ENCODE results near the gene TMEM273. TPM values are rescaled to one million over a fixed set of nuclear protein-coding genes. Genes with fewer than 3 reads are reported as not detected.
A peak's percentile ranks its signal among the peaks of the same experiment; 100 is the strongest.

The TMEM273 gene
- total and polyA plus RNA-seq, 4 donors: 12.0 to 41.8 (median 17.5) TPM

- peaks cover 0 to 4% (median 0%) of the 10 kb centered on the region in 3 donors for H3K27me3 ChIP-seq (ENCODE audit: control insufficient read depth in 3 of 3, insufficient read depth in 3 of 3, low read length in 2 of 3)
- 51 to 58% methylated on average over 9 of the region's 9 CpGs for WGBS, 2 donors
- no peak overlapping the region for H3K9ac ChIP-seq (ENCODE audit: insufficient read depth in 1 of 2, low read length in 2 of 2)
- DNase-seq: peak; percentile 62 to 64 (median 62)
- peaks cover 0 to 3% (median 0%) of the 10 kb centered on the region in 4 donors for H3K9me3 ChIP-seq (ENCODE audit: control insufficient read depth in 4 of 4, insufficient read depth in 3 of 4, low read length in 3 of 4)
- H3K4me3 ChIP-seq: no peak overlapping the region
- ATAC-seq (ENCODE audit: insufficient read depth, low FRiP score): no peak
- H3K4me1 ChIP-seq (ENCODE audit: control insufficient read depth in 5 of 5, insufficient read depth in 5 of 5, low read length in 5 of 5): peaks cover 0 to 3% (median 0%) of the 10 kb centered on the region in 5 donors
- no peak overlapping the region for H3K27ac ChIP-seq (ENCODE audit: low read depth in 1 of 2, low read length in 1 of 2)
- H3K36me3 ChIP-seq (ENCODE audit: control insufficient read depth in 4 of 4, insufficient read depth in 4 of 4, low read length in 4 of 4): peaks cover 0 to 2% (median 0%) of the 10 kb centered on the region in 4 donors
- peak; percentile 36 for TF ChIP-seq CTCF (IDR thresholded peaks at IDR 0.05; ENCODE audit: control extremely low read depth, extremely low read depth)
These were observed 23.5 kb downstream of the TMEM273 start for GRCh38 chr10:49164559-49165188.

- Histone ChIP-seq H3K36me3 (ENCODE audit: control insufficient read depth in 4 of 4, insufficient read depth in 4 of 4, low read length in 4 of 4) (peaks cover 0 to 2% (median 0%) of the 10 kb centered on the region in 4 donors), H3K9me3 (ENCODE audit: control insufficient read depth in 4 of 4, insufficient read depth in 3 of 4, low read length in 3 of 4) (peaks cover 0 to 3% (median 0%) of the 10 kb centered on the region in 4 donors), H3K4me1 (ENCODE audit: control insufficient read depth in 5 of 5, insufficient read depth in 5 of 5, low read length in 5 of 5) (peaks cover 0 to 3% (median 0%) of the 10 kb centered on the region in 5 donors), H3K27ac (ENCODE audit: low read depth in 1 of 2, low read length in 1 of 2) (no peak overlapping the region), H3K9ac (ENCODE audit: insufficient read depth in 1 of 2, low read length in 2 of 2) (no peak overlapping the region), H3K4me3 (no peak overlapping the region), H3K27me3 (ENCODE audit: control insufficient read depth in 3 of 3, insufficient read depth in 3 of 3, low read length in 2 of 3) (peaks cover 0 to 4% (median 0%) of the 10 kb centered on the region in 3 donors)
- DNase-seq: no peak
- 93 to 99% methylated on average over 4 of the region's 4 CpGs for WGBS, 2 donors
- TF ChIP-seq CTCF (IDR thresholded peaks at IDR 0.05; ENCODE audit: control extremely low read depth, extremely low read depth): no peak
- no peak for ATAC-seq (ENCODE audit: insufficient read depth, low FRiP score)
These were observed 24.4 kb downstream of the TMEM273 start for GRCh38 chr10:49163741-49164140.

- Histone ChIP-seq H3K27me3 (ENCODE audit: control insufficient read depth in 3 of 3, insufficient read depth in 3 of 3, low read length in 2 of 3) (peaks cover 0 to 4% (median 0%) of the 10 kb centered on the region in 3 donors), H3K9me3 (ENCODE audit: control insufficient read depth in 4 of 4, insufficient read depth in 3 of 4, low read length in 3 of 4) (peaks cover 0 to 3% (median 0%) of the 10 kb centered on the region in 4 donors), H3K9ac (ENCODE audit: insufficient read depth in 1 of 2, low read length in 2 of 2) (no peak overlapping the region), H3K4me1 (ENCODE audit: control insufficient read depth in 5 of 5, insufficient read depth in 5 of 5, low read length in 5 of 5) (peaks cover 0 to 3% (median 0%) of the 10 kb centered on the region in 5 donors), H3K36me3 (ENCODE audit: control insufficient read depth in 4 of 4, insufficient read depth in 4 of 4, low read length in 4 of 4) (peaks cover 0 to 2% (median 0%) of the 10 kb centered on the region in 4 donors), H3K4me3 (no peak overlapping the region), H3K27ac (ENCODE audit: low read depth in 1 of 2, low read length in 1 of 2) (no peak overlapping the region)
- 82 to 91% methylated on average over 8 of the region's 8 CpGs for whole genome bisulfite sequencing, 2 donors
- DNase-seq: no peak
- ATAC-seq (ENCODE audit: insufficient read depth, low FRiP score): no peak
- TF ChIP-seq CTCF (IDR thresholded peaks at IDR 0.05; ENCODE audit: control extremely low read depth, extremely low read depth): no peak
These were observed 25.4 kb downstream of the TMEM273 start for GRCh38 chr10:49162761-49163310.
